Lower leg skin (tissue), 3 donors: ENCODE data around the gene DIP2C.
"Not testable (repeated sequence)": the region's sequence is repeated elsewhere in the genome, so short reads cannot be mapped to it uniquely, and the experiment has no call there.

Source experiments
- POLR2A ChIP-seq, 2 donors: fragments of 450-650 bp; IDR thresholded peaks; one replicate each; pipeline ENCODE4 v1.6.1; 2016 to 2017; ENCODE audit warnings: antibody characterized with exemption in 2 of 2, mild to moderate bottlenecking in 1 of 2, moderate library complexity in 1 of 2
- TF ChIP-seq, protein P1 (sequence below), 3 donors: fragments of 450-650 bp; IDR thresholded peaks; one replicate each; pipeline ENCODE4 v1.5.1; 2016; ENCODE audit warnings: antibody characterized with exemption in 3 of 3, mild to moderate bottlenecking in 3 of 3, moderate library complexity in 2 of 3

DNA sequence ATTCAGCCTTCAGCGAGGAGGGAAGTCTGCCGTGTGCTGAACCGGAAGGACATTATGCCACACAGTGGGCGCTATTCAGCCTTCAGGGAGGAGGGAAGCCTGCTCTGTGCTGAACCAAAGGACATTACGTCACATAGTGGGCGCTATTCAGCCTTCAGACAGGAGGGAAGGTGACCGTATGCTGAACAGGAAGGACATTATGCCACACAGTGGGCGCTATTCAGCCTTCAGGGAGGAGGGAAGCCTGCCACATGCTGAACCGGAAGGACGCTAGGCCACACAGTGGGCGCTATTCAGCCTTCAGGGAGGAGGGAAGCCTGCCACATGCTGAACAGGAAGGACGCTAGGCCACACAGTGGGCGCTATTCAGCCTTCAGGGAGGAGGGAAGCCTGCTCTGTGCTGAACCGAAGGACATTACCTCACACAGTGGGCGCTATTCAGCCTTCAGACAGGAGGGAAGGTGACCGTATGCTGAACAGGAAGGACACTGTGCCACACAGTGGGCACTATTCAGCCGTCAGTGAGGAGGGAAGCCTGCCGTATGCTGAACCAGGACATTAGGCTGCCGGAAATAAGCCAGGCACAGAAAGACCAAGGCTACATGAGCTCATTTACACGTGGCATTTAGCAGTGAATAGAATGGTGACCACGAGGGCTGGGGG lies 294.9 kb downstream of the DIP2C start:
- TF ChIP-seq, protein P1, sequence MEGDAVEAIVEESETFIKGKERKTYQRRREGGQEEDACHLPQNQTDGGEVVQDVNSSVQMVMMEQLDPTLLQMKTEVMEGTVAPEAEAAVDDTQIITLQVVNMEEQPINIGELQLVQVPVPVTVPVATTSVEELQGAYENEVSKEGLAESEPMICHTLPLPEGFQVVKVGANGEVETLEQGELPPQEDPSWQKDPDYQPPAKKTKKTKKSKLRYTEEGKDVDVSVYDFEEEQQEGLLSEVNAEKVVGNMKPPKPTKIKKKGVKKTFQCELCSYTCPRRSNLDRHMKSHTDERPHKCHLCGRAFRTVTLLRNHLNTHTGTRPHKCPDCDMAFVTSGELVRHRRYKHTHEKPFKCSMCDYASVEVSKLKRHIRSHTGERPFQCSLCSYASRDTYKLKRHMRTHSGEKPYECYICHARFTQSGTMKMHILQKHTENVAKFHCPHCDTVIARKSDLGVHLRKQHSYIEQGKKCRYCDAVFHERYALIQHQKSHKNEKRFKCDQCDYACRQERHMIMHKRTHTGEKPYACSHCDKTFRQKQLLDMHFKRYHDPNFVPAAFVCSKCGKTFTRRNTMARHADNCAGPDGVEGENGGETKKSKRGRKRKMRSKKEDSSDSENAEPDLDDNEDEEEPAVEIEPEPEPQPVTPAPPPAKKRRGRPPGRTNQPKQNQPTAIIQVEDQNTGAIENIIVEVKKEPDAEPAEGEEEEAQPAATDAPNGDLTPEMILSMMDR (IDR thresholded peaks at IDR 0.05), result not testable (repeated sequence)
- TF ChIP-seq POLR2A (IDR thresholded peaks at IDR 0.05), result not testable (repeated sequence)
